Erythroblast (primary cell): ENCODE measurements around the gene CCSER1.

Experiments
- GATA1 ChIP-seq: IDR thresholded peaks from 2 replicates; pipeline ENCODE4 v1.6.1; 2011; ENCODE audit warnings: low read depth, mild to moderate bottlenecking, control low read depth, low read length, moderate library complexity
- POLR2A ChIP-seq: IDR thresholded peaks from 2 replicates; pipeline ENCODE4 v1.6.1; 2011; ENCODE audit warnings: mild to moderate bottlenecking, low read length

GRCh38 chr4:91243132-91243531, 1115.9 kb downstream of the CCSER1 start:
- TF ChIP-seq POLR2A (no peak), GATA1 (no peak)
